GM12872 (cell line): Measurements from ENCODE around the gene AP3S1.

Experiments used
- TF ChIP-seq, protein P1 (sequence below): IDR thresholded peaks from 3 replicates; pipeline ENCODE4 v1.5.1; 2011; ENCODE audit warnings: low read depth, mild to moderate bottlenecking, low read length, moderate library complexity; ENCODE audit not compliant: insufficient read depth

Gene AP3S1

DNA sequence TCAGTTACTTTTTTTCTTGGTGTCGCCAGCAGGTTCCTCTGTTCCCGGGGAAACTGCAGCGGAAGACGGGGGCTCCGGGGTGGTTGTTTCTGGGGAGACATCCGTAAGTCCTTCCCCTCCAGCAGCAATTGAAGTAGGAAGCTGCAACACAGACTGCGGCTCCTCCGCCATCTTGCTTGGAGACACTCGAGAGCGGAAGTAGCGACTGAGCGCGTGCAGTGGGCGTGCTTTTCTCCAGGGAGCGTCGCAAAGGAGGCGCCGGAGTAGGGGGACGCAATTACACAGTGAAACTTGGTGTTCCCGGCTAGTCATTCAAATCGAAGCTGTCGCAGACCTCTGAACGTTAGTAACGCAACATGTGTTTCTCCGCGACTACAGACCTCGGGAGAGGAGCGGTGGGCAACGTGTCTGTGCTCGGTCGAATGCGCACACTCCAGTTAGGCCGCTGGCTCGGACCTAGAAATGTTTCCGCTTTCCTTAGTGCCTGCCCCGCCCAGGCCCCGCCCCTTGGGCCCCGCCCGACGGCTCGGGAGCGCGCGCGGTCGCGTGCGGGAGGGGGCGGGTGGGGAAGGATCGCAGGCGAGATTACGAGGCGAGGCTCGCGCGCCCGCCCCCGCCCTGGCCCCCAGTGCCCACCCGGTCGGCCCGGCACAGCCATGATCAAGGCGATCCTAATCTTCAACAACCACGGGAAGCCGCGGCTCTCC is at the start of gene AP3S1, which contains the start of gene ATG12:
TSS of gene AP3S1 (plus strand) at position 554 of the 707 bp plus-strand sequence. CDS start at position 657, 103 bp downstream.
TSS of gene ATG12 (minus strand) at position 184 of the 707 bp plus-strand sequence. CDS start at position 171, 13 bp downstream.
- TF ChIP-seq, protein P1, sequence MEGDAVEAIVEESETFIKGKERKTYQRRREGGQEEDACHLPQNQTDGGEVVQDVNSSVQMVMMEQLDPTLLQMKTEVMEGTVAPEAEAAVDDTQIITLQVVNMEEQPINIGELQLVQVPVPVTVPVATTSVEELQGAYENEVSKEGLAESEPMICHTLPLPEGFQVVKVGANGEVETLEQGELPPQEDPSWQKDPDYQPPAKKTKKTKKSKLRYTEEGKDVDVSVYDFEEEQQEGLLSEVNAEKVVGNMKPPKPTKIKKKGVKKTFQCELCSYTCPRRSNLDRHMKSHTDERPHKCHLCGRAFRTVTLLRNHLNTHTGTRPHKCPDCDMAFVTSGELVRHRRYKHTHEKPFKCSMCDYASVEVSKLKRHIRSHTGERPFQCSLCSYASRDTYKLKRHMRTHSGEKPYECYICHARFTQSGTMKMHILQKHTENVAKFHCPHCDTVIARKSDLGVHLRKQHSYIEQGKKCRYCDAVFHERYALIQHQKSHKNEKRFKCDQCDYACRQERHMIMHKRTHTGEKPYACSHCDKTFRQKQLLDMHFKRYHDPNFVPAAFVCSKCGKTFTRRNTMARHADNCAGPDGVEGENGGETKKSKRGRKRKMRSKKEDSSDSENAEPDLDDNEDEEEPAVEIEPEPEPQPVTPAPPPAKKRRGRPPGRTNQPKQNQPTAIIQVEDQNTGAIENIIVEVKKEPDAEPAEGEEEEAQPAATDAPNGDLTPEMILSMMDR, result no peak

DNA sequence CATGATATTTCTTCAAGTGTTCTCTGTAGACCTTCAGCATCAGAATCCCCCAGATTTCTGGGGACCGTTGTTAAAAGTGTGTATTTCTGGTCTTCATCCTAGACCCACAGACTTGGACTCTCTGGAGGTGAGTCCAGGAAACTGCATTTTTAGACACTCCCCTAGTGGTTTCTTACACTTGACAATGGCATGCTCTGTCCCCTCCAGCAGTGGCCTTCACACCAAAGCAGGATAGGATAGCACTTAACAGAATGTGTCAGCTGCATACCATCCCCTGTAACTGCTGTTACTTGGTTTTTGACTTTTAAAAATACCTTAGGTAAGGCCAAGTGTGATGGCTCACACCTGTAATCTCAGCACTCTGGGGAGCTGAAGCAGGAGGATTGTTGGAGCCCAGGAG is 46.0 kb upstream of the AP3S1 start:
- TF ChIP-seq, protein P1, result no peak

DNA sequence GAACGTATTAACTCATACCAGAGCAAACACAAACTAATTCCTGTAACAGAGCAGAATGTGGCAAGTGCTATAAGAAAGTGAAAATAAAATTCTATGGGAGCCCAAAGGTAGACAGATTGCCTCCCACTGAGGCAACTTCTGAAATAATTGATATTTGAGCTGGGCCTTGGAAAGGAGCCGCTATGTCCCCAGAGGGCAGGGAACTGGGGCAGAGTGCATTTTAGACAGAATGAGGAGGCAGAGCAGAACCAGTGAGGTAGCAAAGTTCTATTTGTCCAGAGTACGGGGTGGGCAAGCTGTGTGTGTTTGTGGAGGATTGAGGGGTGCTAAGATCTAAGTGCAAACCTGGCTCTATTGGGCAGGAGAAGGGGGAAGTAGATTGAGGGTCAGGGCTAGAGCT is 45.1 kb upstream of the AP3S1 start:
- TF ChIP-seq, protein P1, result no peak

DNA sequence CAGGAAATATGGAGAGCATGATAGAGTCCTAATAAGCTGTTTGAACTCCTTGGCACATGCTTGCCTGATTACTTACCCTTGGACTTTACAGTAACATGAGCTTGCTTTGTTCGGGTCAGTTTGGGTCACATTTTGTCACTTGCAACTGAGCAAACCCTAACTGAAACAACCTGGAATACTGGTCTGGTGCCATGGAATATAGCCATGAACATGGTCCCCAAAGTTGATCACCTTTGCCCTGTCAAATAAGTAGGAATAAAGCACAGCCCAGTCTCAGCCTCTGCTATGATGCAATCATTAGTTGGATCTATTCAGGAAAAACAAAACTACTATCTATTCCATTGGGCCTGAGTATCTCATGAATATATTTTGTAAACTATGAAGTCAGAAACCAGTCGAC is 43.5 kb upstream of the AP3S1 start:
- TF ChIP-seq, protein P1, result no peak

DNA sequence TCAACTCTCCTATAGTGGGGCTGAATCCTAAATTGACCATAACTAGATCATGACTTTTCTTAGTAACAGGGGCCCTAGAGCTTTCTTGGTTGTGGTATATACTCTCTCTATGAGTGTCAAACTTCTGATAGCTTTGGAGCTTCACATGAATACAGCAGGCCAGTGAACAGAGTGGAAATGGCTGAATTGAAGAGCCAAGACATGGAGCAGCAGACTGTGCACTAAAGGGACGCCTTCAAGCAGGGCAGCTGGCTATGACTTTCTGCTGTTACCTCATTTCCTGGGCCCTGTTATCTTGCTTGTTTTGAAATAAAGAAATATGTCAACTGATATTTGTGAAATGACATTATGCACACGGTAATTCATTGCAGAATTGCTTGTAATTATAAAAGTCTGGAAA is 41.6 kb upstream of the AP3S1 start:
- TF ChIP-seq, protein P1, result no peak

DNA sequence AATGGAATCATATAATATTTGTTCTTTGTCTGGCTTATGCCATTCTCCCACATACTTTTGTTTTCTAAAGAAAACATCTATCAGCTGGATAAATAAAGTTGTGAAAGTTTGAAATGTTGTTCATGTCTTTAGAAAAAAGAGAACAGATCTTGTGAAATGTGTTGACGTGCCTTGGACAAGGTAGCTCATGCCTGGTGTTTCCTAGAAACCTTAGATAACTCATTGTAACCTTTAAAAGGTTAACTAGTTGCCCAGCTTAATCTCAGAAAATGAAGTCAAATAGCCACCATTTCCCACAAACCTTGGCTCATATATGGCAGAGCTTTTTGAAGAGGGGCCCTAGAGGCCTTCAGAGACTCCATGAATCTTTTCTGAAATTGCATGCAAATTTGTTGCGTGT is 40.6 kb upstream of the AP3S1 start:
- TF ChIP-seq, protein P1, result no peak

DNA sequence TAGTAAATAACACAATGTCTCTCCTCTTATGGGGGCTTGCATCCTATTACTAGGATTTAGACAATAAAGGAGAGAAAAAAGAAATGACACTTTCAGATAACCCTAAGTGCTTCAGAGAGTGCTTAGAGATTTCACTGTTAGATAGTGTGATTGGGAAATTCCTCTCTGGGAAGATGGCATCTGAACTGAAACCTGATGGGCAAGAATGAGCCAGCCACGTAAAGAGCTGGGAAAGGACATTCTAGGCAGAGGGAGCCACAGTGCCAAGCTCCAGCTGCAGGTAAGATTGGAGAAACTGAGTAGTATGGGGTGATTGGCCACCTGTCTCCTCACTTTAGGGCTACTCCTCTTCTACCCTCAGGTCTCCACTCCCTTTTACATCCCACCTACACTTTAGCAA is 39.8 kb upstream of the AP3S1 start:
- TF ChIP-seq, protein P1, result no peak
